H1 (cell line): Measurements from ENCODE around the gene CEP104. TPM values are rescaled to one million over a fixed set of nuclear protein-coding genes. Genes with fewer than 3 reads are reported as not detected.

Experiments used
- CTCF ChIA-PET: fragments of 300-600 bp; sonication (Branson Sonifier 250); formaldehyde crosslinking; loops from one replicate; lab custom pipeline; 2021; ENCODE audit not compliant: partially characterized antibody; lab: Charles Lee
- POLR2A ChIA-PET: fragments of 300-600 bp; sonication (Branson Sonifier 250); formaldehyde crosslinking; loops from one replicate; lab custom pipeline; 2021; ENCODE audit warnings: inconsistent platforms; ENCODE audit not compliant: partially characterized antibody; lab: Charles Lee
- DNase-seq, 2 experiments: peaks; one replicate each; pipeline versions ENCODE4 v3.0.0 to v3.0.0-alpha.2; 2010 to 2022; ENCODE audit warnings: low spot score in 2 of 2, low read depth in 1 of 2, mixed read lengths in 1 of 2
- FAIRE-seq: peaks from 2 replicates; lab custom pipeline; 2011; peaks lifted over from hg19 to GRCh38; lab: Jason Lieb, UNC
- H2AFZ ChIP-seq: 2 replicates; pipeline ENCODE4 v1.8.1; 2012; ENCODE audit warnings: low read length, inconsistent platforms
- H2AK5ac ChIP-seq: 2 replicates; pipeline ENCODE4 v1.6.1; 2013; ENCODE audit warnings: low read depth, low read length
- H2BK120ac ChIP-seq: replicated peaks from 2 replicates; pipeline ENCODE3; 2013; ENCODE audit warnings: low read depth, low read length, inconsistent platforms
- H2BK12ac ChIP-seq: 2 replicates; pipeline ENCODE4 v1.6.1; 2013; ENCODE audit warnings: low read depth, low read length
- H2BK15ac ChIP-seq: 2 replicates; pipeline ENCODE4 v1.6.1; 2013; ENCODE audit warnings: low read length
- H2BK20ac ChIP-seq: 2 replicates; pipeline ENCODE4 v1.6.1; 2013; ENCODE audit warnings: low read length
- H2BK5ac ChIP-seq: 2 replicates; pipeline ENCODE4 v1.6.1; 2013; ENCODE audit warnings: low read depth, low read length
- H3K14ac ChIP-seq: 2 replicates; pipeline ENCODE4 v1.6.1; 2013; ENCODE audit warnings: inconsistent platforms; ENCODE audit not compliant: insufficient read length
- H3K18ac ChIP-seq: 2 replicates; pipeline ENCODE4 v1.6.1; 2013; ENCODE audit warnings: low read length; ENCODE audit errors: extremely low read depth
- H3K23ac ChIP-seq: 2 replicates; pipeline ENCODE4 v1.6.1; 2013; ENCODE audit warnings: inconsistent platforms; ENCODE audit not compliant: insufficient read length
- H3K23me2 ChIP-seq: 2 replicates; pipeline ENCODE4 v1.6.1; 2013; ENCODE audit warnings: low read depth, low read length
- H3K27ac ChIP-seq: 2 replicates; pipeline ENCODE4 v1.6.1; 2011; ENCODE audit warnings: low read depth, low read length, inconsistent platforms
- H3K27me3 ChIP-seq, 4 experiments: replicated peaks in 1 of 4; 1 replicate in 1 of 4; 2 replicates in 3 of 4; pipeline versions ENCODE4 v1.6.1 to v1.8.1; 2011 to 2013; ENCODE audit warnings: low read length in 3 of 4, mild to moderate bottlenecking in 3 of 4, inconsistent platforms in 2 of 4, mixed read lengths in 2 of 4, moderate library complexity in 1 of 4; ENCODE audit not compliant: control insufficient read depth in 3 of 4, insufficient read depth in 3 of 4; ENCODE audit errors: extremely low read depth in 1 of 4
- H3K36me3 ChIP-seq, 4 experiments: 2 replicates each; pipeline versions ENCODE4 v1.6.1 to v1.8.1; 2011 to 2013; ENCODE audit warnings: mild to moderate bottlenecking in 4 of 4, low read length in 3 of 4, moderate library complexity in 2 of 4, control low read depth in 1 of 4, inconsistent platforms in 1 of 4; ENCODE audit not compliant: insufficient read depth in 4 of 4, control insufficient read depth in 2 of 4
- H3K4ac ChIP-seq: replicated peaks from 2 replicates; pipeline ENCODE3; 2013; ENCODE audit warnings: low read length, low read depth, mixed read lengths, inconsistent platforms; ENCODE audit not compliant: insufficient read length
- H3K4me1 ChIP-seq, 4 experiments: replicated peaks in 1 of 4; 1 replicate in 1 of 4; 2 replicates in 3 of 4; pipeline versions ENCODE4 v1.6.1 to v1.8.1; 2011 to 2013; ENCODE audit warnings: low read length in 3 of 4, inconsistent platforms in 2 of 4, mixed read lengths in 1 of 4; ENCODE audit not compliant: insufficient read depth in 4 of 4, control insufficient read depth in 3 of 4
- H3K4me2 ChIP-seq, 2 experiments: 2 replicates each; pipeline versions ENCODE4 v1.6.1 to v1.8.1; 2011 to 2013; ENCODE audit warnings: low read depth in 2 of 2, low read length in 2 of 2, control low read depth in 1 of 2, inconsistent platforms in 1 of 2, mild to moderate bottlenecking in 1 of 2; ENCODE audit not compliant: insufficient read depth in 1 of 2
- H3K4me3 ChIP-seq, 4 experiments: fragments of 200-600, 300-600 bp in 1 of 4; sonication (generic), shearing (Covaris generic), sonication (Bioruptor Twin) in 1 of 4; 2 replicates each; pipeline versions ENCODE4 v1.5.1 to v1.8.1; 2011 to 2016; ENCODE audit warnings: low read length in 4 of 4, low read depth in 3 of 4, control low read depth in 2 of 4, inconsistent platforms in 2 of 4, mild to moderate bottlenecking in 2 of 4, mixed read lengths in 1 of 4, moderate library complexity in 1 of 4; ENCODE audit not compliant: insufficient read depth in 2 of 4; ENCODE audit errors: extremely low read depth in 1 of 4
- H3K56ac ChIP-seq: replicated peaks from 2 replicates; pipeline ENCODE3; 2013; ENCODE audit warnings: low read depth, mild to moderate bottlenecking, mixed read lengths, low read length, inconsistent platforms; ENCODE audit not compliant: insufficient read length
- H3K79me1 ChIP-seq: 2 replicates; pipeline ENCODE4 v1.6.1; 2013; ENCODE audit warnings: low read depth, low read length, control low read depth
- H3K79me2 ChIP-seq, 2 experiments: 2 replicates each; pipeline versions ENCODE4 v1.6.1 to v1.8.1; 2012 to 2013; ENCODE audit warnings: low read length in 2 of 2, mild to moderate bottlenecking in 2 of 2, inconsistent platforms in 1 of 2; ENCODE audit not compliant: insufficient read depth in 2 of 2, control insufficient read depth in 1 of 2
- H3K9ac ChIP-seq, 4 experiments: replicated peaks in 1 of 4; 1 replicate in 1 of 4; 2 replicates in 3 of 4; pipeline versions ENCODE4 v1.6.1 to v1.8.1; 2011 to 2013; ENCODE audit warnings: low read depth in 3 of 4, low read length in 3 of 4, control low read depth in 2 of 4, mild to moderate bottlenecking in 2 of 4, moderate library complexity in 2 of 4, inconsistent platforms in 1 of 4; ENCODE audit errors: extremely low read depth in 1 of 4
- H3K9me3 ChIP-seq, 2 experiments: 2 replicates each; pipeline versions ENCODE4 v1.6.1 to v1.8.1; 2012 to 2013; ENCODE audit warnings: mild to moderate bottlenecking in 2 of 2, moderate library complexity in 2 of 2, control low read depth in 1 of 2, inconsistent platforms in 1 of 2, low read depth in 1 of 2, low read length in 1 of 2, mixed read lengths in 1 of 2; ENCODE audit not compliant: insufficient read depth in 2 of 2
- H4K20me1 ChIP-seq, 2 experiments: replicated peaks in 1 of 2; 2 replicates each; pipeline versions ENCODE3 to v1.8.1; 2011 to 2013; ENCODE audit warnings: inconsistent platforms in 2 of 2, low read length in 2 of 2, mild to moderate bottlenecking in 1 of 2; ENCODE audit not compliant: insufficient read depth in 2 of 2, control insufficient read depth in 1 of 2
- H4K5ac ChIP-seq: 2 replicates; pipeline ENCODE4 v1.6.1; 2013; ENCODE audit warnings: low read length, low read depth, mixed read lengths, inconsistent platforms; ENCODE audit not compliant: insufficient read length
- H4K8ac ChIP-seq: 2 replicates; pipeline ENCODE4 v1.8.0; 2013; ENCODE audit warnings: mild to moderate bottlenecking, moderate library complexity, low read length, inconsistent platforms; ENCODE audit not compliant: insufficient read depth; ENCODE audit errors: extremely low read depth
- H4K91ac ChIP-seq: replicated peaks from 2 replicates; pipeline ENCODE3; 2013; ENCODE audit warnings: low read length, mixed read lengths, inconsistent platforms; ENCODE audit not compliant: insufficient read length
- ASH2L ChIP-seq: fragments of 200-600, 300-600 bp; sonication (generic); IDR thresholded peaks from one replicate; pipeline ENCODE4 v1.7.1; 2017; ENCODE audit warnings: low read length
- ATF2 ChIP-seq: IDR thresholded peaks from 2 replicates; pipeline ENCODE4 v1.6.1; 2012; ENCODE audit warnings: low read length, inconsistent platforms
- BACH1 ChIP-seq: IDR thresholded peaks from 2 replicates; pipeline ENCODE4 v1.6.1; 2012; ENCODE audit warnings: low read length, improper control_type of control experiment
- CBX8 ChIP-seq: fragments of 300-800, 300-1000 bp; sonication (generic); IDR thresholded peaks from 2 replicates; pipeline ENCODE4 v1.7.1; 2016; ENCODE audit warnings: low read depth, low read length, borderline replicate concordance
- E2F6 ChIP-seq: IDR thresholded peaks from 2 replicates; pipeline ENCODE4 v1.6.1; 2012; ENCODE audit warnings: inconsistent platforms
- EGR1 ChIP-seq: IDR thresholded peaks from 2 replicates; pipeline ENCODE4 v1.6.1; 2011; ENCODE audit warnings: low read depth, low read length, borderline replicate concordance
- FOSL1 ChIP-seq: IDR thresholded peaks from 2 replicates; pipeline ENCODE4 v1.6.1; 2011; ENCODE audit warnings: mild to moderate bottlenecking, low read depth, low read length, moderate library complexity; ENCODE audit not compliant: insufficient read depth
- JUND ChIP-seq: IDR thresholded peaks from 2 replicates; pipeline ENCODE4 v1.6.1; 2011; ENCODE audit warnings: mild to moderate bottlenecking, improper control_type of control experiment, low read length
- KDM5A ChIP-seq: fragments of 200-600 bp; IDR thresholded peaks from 2 replicates; pipeline ENCODE4 v1.7.1; 2012; ENCODE audit warnings: mild to moderate bottlenecking, low read length, inconsistent platforms, mixed read lengths
- RAD21 ChIP-seq, 2 experiments: IDR thresholded peaks in 1 of 2; conservative IDR thresholded peaks in 1 of 2; 2 replicates each; pipeline ENCODE4 v1.6.1; 2011; ENCODE audit warnings: low read depth in 2 of 2, low read length in 2 of 2, improper control_type of control experiment in 1 of 2, inconsistent platforms in 1 of 2, mild to moderate bottlenecking in 1 of 2, moderate library complexity in 1 of 2
- TBP ChIP-seq: IDR thresholded peaks from 2 replicates; pipeline ENCODE4 v1.6.1; 2011; ENCODE audit warnings: low read depth, low read length, improper control_type of control experiment
- TEAD4 ChIP-seq: IDR thresholded peaks from 2 replicates; pipeline ENCODE4 v1.6.1; 2012; ENCODE audit warnings: low read depth, low read length, inconsistent platforms, mixed read lengths
- WGBS, 2 experiments: shearing (Covaris generic) in 1 of 2; methylation state at CpG; one replicate each; pipeline versions ENCODE4 v1.1.6 to v1.1.7; 2013 to 2015; ENCODE audit warnings: low lambda C conversion rate in 2 of 2, mixed read lengths in 2 of 2, inconsistent platforms in 1 of 2, low coverage in 1 of 2, missing lambda C conversion rate in 1 of 2; ENCODE audit not compliant: insufficient replicate concordance in 2 of 2, insufficient coverage in 1 of 2, insufficient read length in 1 of 2; ENCODE audit errors: extremely low coverage in 1 of 2, missing lambda C conversion rate in 1 of 2; 5-methylcytosine and 5-hydroxymethylcytosine counted together
- polyA plus RNA-seq, 7 experiments: library from polyadenylated mRNA; depleted of rRNA in 3 of 7; stranded (reverse) in 5 of 7; unstranded in 2 of 7; fragments of >200 nt in 5 of 7; fragments of 200-250 nt in 2 of 7; gene quantifications; 1 replicate in 5 of 7; 2 replicates in 1 of 7; 4 replicates in 1 of 7; pipeline versions ENCODE4 v1.2.1 to v1.2.3, GENCODE V29; 2011 to 2013; ENCODE audit warnings: missing spikeins in 2 of 7, mixed read lengths in 2 of 7
- total RNA-seq: library from RNA; stranded (reverse); fragmentation: NEBNext Ultra II Directional; extraction: Animal tissue kit (Norgen Biotek cat#: 25700); gene quantifications from 2 replicates; pipeline ENCODE4 v1.2.1, GENCODE V29; 2021

Gene CEP104
- total and polyA plus RNA-seq, 2 of the 8 experiments (the other 6 are each of a cell fraction or from before 2014, with no cell fraction given), result 8.0 to 43.9 TPM

GRCh38 chr1:3871451-3871805 lies 14.4 kb upstream of the CEP104 start:
- H4K20me1 ChIP-seq, result peaks cover 0 to 2% of the 10 kb centered on the region in 2 experiments
- no peak overlapping the region for H2BK12ac ChIP-seq
- H3K18ac ChIP-seq, result no peak overlapping the region
- FAIRE-seq (no peak), DNase-seq (no peak)
- TF ChIP-seq E2F6 (no peak), TEAD4 (no peak), CBX8 (no peak), EGR1 (no peak), ATF2 (no peak), JUND (no peak), ASH2L (no peak), BACH1 (no peak), RAD21 (IDR thresholded peaks at IDR 0.05 in 1 of 2, conservative IDR thresholded peaks at IDR 0.05 in 1 of 2; ENCODE audit: low read depth in 2 of 2, low read length in 2 of 2) (no peak), FOSL1 (no peak), TBP (no peak), KDM5A (no peak)
- H2BK5ac ChIP-seq, result no peak overlapping the region
- H3K36me3 ChIP-seq, result peaks cover 0 to 9% (median 1%) of the 10 kb centered on the region in 4 experiments; a peak in 4 of 8 replicates
- H3K79me2 ChIP-seq, result no peaks in the 10 kb centered on the region
- H2BK20ac ChIP-seq, result no peak overlapping the region
- no peak overlapping the region for H4K5ac ChIP-seq
- H3K27ac ChIP-seq, result no peak overlapping the region
- H4K91ac ChIP-seq, result no peak overlapping the region
- no peak overlapping the region for H2AK5ac ChIP-seq
- H3K23ac ChIP-seq, result no peak overlapping the region
- peaks cover 0 to 8% of the 10 kb centered on the region in 2 experiments; a peak in 1 of 4 replicates for H3K9me3 ChIP-seq
- no peak overlapping the region for H3K4me3 ChIP-seq
- POLR2A ChIA-PET, result no interaction called here
- no peak overlapping the region for H3K56ac ChIP-seq
- H3K9ac ChIP-seq, result no peak overlapping the region
- no peak overlapping the region for H4K8ac ChIP-seq
- WGBS, 2 experiments, result 87% methylated on average over 7 of the region's 7 CpGs; no CpG with 5 or more reads in 1 of the 2 experiments
- no peak overlapping the region for H2AFZ ChIP-seq
- H2BK15ac ChIP-seq, result no peak overlapping the region
- H3K4me2 ChIP-seq, result no peak overlapping the region
- no peaks in the 10 kb centered on the region for H3K27me3 ChIP-seq
- H2BK120ac ChIP-seq, result no peak overlapping the region
- no peak overlapping the region for H3K14ac ChIP-seq
- no peaks in the 10 kb centered on the region; the same call in 1 of the 2 replicates for H3K23me2 ChIP-seq
- CTCF ChIA-PET, result interaction anchor here (1.3 to 1.5 kb wide), 2 partner anchors 8 to 86 kb away, joined by 3 to 5 read pairs; no protein-coding TSS in a partner anchor
- H3K4me1 ChIP-seq, result no peaks in the 10 kb centered on the region
- H3K79me1 ChIP-seq, result no peaks in the 10 kb centered on the region
- no peak overlapping the region for H3K4ac ChIP-seq
